ENCODE results near the gene KCNMA1.

The KCNMA1 gene

GRCh38 chr10:77164616-77165311 is 472.8 kb downstream of the KCNMA1 start:
- FAIRE-seq: no peak

- no peak for FAIRE-seq
Measured at GRCh38 chr10:77163670-77164348, 473.8 kb downstream of the KCNMA1 start.

GRCh38 chr10:77162697-77163096 is 474.9 kb downstream of the KCNMA1 start:
- FAIRE-seq: no peak

- FAIRE-seq: no peak
Measured at GRCh38 chr10:77160679-77161078, 476.9 kb downstream of the KCNMA1 start.

GRCh38 chr10:77159538-77160110 is 478.0 kb downstream of the KCNMA1 start:
- no peak for FAIRE-seq

- FAIRE-seq: no peak
Measured at GRCh38 chr10:77158666-77159065, 478.9 kb downstream of the KCNMA1 start.

GRCh38 chr10:77157248-77158019 is 480.2 kb downstream of the KCNMA1 start:
- FAIRE-seq: no peak

- FAIRE-seq: no peak
Measured at GRCh38 chr10:77156406-77156879, 481.2 kb downstream of the KCNMA1 start.

- FAIRE-seq: no peak
Measured at GRCh38 chr10:77152256-77152655, 485.4 kb downstream of the KCNMA1 start.

- no peak for FAIRE-seq
Measured at GRCh38 chr10:77151408-77151807, 486.2 kb downstream of the KCNMA1 start.

GRCh38 chr10:77149706-77150105 is 487.9 kb downstream of the KCNMA1 start:
- no peak for FAIRE-seq

- no peak for FAIRE-seq
Measured at GRCh38 chr10:77149001-77149400, 488.6 kb downstream of the KCNMA1 start.

- FAIRE-seq: no peak
Measured at GRCh38 chr10:77147871-77148270, 489.7 kb downstream of the KCNMA1 start.

GRCh38 chr10:77146712-77147336 is 490.8 kb downstream of the KCNMA1 start:
- FAIRE-seq: no peak

GRCh38 chr10:77144656-77145055 is 493.0 kb downstream of the KCNMA1 start:
- FAIRE-seq: no peak

- no peak for FAIRE-seq
Measured at GRCh38 chr10:77139252-77140160, 498.1 kb downstream of the KCNMA1 start.

- FAIRE-seq: no peak
Measured at GRCh38 chr10:77138541-77138940, 499.1 kb downstream of the KCNMA1 start.

GRCh38 chr10:77135555-77135954 is 502.1 kb downstream of the KCNMA1 start:
- FAIRE-seq: no peak

GRCh38 chr10:77131214-77131613 is 506.4 kb downstream of the KCNMA1 start:
- FAIRE-seq: no peak

GRCh38 chr10:77127243-77127642 is 510.4 kb downstream of the KCNMA1 start:
- no peak for FAIRE-seq

GRCh38 chr10:77125231-77125630 is 512.4 kb downstream of the KCNMA1 start:
- FAIRE-seq: no peak

GRCh38 chr10:77123330-77123729 is 514.3 kb downstream of the KCNMA1 start:
- no peak for FAIRE-seq
